HG03521 (cell line): ENCODE data around the gene MTURN.
A peak's percentile ranks its signal among the peaks of the same experiment; 100 is the strongest.
"Not testable (repeated sequence)": the region's sequence is repeated elsewhere in the genome, so short reads cannot be mapped to it uniquely, and the experiment has no call there.

ENCODE experiments used
- ATAC-seq: cut with Tn5 transposase; IDR thresholded peaks from one replicate; pipeline ENCODE4 v1.9.1; 2021; ENCODE audit warnings: mild to moderate bottlenecking, moderate library complexity; ENCODE audit not compliant: unreplicated experiment

Gene MTURN

DNA sequence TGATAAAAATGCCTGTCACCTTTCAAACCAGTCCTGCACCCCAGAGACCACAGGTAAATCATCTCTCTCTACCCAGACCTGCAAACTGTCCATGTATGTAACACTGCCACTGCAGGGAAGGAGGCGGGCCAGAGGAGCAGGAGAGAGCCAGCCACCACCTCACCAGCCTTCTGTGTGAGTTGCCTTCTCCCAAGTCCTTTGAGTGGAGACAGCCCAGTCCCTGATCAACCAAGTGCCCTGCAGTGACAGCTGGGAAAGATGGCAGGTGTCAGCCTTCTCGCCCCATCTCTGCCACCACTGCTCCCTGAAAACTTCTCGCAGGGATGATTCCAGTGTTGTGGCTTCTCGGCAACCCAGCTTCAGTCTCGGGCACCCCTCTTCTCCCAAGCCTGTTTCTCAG lies 42.4 kb downstream of the MTURN start:
- ATAC-seq: no peak

DNA sequence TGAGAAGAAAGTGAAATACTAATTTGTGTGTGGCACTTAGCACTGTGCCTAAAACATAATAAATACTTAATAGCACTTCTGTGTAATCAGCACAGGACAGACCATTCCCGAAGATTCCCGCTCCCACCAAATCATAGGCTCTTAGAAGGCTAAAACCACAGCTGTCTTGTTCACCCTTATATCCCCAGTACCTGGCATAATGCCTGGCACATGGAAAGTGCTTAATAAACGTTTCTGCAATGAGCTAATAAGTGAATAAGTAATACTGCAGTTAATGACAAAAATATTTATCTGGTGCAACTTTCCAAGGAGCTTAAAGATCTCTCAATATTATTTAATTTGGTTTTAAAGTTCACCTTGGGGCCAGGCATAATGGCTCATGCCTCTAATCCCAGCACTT lies 43.2 kb downstream of the MTURN start:
- no peak for ATAC-seq

- ATAC-seq: peak; percentile 90
Measured at GRCh38 chr7:30178748-30179436, 44.1 kb downstream of the MTURN start.

DNA sequence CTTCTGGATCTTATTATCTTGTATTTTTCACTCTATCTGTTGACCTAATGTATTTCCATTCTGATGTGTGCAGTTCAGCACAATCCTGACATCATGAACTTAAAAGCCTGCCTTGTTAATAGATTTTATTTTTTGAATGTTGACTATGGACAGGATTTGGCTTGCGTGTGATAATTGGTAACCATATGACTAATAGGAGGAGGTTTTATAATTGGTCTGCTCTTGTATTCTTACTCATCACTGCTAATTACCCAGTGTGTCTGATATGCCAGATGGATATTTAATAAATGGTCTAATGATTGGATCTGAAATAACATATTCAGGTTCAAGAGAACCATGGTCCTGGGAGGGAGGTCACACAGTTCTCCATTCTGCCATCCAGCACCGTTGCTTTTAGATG lies 45.9 kb downstream of the MTURN start:
- ATAC-seq: no peak

DNA sequence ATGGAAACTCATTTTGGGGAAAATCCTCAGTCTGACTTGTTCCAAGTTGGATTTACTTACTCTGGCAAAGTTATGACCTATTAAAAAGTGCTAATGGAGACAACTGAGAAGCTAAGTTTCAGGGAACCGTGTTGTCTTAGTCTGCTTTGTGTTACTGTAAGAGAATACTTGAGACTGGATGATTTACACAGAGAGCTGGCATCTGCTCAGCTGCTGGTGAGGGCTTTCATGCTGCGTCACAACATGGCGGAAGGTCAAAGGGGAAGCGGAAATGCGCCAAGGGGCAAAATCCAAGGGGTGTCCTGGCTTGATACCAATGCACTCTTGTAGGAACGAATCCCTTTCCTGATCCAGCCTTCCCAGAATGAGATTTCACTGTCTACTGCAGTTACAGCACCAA lies 46.4 kb downstream of the MTURN start:
- no peak for ATAC-seq

GRCh38 chr7:30181736-30182522 lies 47.1 kb downstream of the MTURN start:
- no peak for ATAC-seq

- ATAC-seq: no peak
Measured at GRCh38 chr7:30182814-30183213, 48.0 kb downstream of the MTURN start.

- no peak for ATAC-seq
Measured at GRCh38 chr7:30183749-30184369, 49.1 kb downstream of the MTURN start.

- no peak for ATAC-seq
Measured at GRCh38 chr7:30184791-30185487, 50.2 kb downstream of the MTURN start.

GRCh38 chr7:30185496-30185895 lies 50.7 kb downstream of the MTURN start:
- no peak for ATAC-seq

GRCh38 chr7:30186725-30187124 lies 51.9 kb downstream of the MTURN start:
- ATAC-seq: no peak

GRCh38 chr7:30187513-30187912 lies 52.7 kb downstream of the MTURN start:
- no peak for ATAC-seq

DNA sequence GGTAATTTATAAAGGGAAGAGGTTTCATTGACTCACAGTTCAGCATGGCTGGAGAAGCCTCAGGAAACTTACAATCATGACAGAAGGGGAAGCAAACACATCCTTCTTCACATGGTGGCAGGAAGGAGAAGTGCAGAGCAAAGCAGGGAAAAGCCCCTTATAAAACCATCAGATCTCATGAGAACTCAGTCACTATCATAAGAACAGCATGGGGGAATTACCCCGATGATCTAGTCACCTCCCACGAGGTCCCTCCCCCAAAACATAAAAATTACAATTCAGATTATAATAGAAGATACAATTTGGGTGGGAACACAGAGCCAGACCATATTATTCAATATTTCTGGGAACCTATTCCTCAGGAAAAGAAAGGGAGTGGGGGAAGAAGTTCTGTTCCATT lies 53.6 kb downstream of the MTURN start:
- ATAC-seq: not testable (repeated sequence)

GRCh38 chr7:30188811-30189210 lies 54.0 kb downstream of the MTURN start:
- no peak for ATAC-seq

- ATAC-seq: no peak
Measured at GRCh38 chr7:30191809-30192208, 57.0 kb downstream of the MTURN start.

DNA sequence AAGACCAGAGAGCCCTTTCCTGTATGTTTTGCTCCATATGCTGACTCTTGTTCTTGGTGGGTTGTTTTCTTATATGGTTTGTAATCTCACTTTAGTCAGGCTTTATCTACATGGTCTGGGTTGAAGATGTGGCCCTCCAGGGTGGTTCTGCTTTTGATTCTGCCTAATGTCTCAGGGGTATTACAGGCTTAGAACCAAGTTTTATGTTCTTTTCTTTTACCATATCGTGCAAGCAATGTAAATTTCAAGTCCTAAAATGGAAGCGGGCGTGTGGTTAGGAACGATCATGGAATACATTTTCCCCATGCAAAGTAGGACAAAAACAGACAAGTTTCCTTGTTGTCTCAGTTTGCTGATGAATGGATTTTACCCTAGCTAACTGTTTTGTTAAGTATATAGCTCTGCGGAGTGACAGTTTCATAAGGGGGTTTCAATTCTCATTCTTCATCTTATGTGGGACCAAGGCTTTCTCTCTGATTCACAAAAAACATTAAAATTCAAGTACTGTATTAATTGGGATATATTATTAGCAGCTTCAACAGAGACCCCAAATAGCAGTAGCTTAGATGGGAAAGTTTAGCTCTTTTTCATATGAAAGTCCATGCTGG lies 58.7 kb downstream of the MTURN start:
- ATAC-seq: no peak

DNA sequence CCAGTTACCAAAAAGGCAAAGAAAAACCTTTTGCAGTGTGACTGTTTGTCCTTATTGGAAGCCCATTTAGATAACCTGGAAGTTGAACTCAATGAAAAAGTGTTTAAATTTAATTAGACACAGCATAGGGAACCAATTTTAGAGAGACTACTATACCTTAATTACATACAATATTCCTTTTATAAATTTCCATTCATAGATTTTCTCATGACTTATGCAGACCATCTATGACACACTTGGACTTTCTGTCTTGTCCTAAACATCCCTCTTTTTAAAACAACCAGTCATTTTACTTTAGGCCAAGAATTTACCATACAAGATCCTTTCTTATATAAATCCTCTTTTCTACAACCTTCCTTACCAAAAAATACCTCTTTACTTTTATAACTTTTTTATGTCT lies 61.6 kb downstream of the MTURN start:
- no peak for ATAC-seq

DNA sequence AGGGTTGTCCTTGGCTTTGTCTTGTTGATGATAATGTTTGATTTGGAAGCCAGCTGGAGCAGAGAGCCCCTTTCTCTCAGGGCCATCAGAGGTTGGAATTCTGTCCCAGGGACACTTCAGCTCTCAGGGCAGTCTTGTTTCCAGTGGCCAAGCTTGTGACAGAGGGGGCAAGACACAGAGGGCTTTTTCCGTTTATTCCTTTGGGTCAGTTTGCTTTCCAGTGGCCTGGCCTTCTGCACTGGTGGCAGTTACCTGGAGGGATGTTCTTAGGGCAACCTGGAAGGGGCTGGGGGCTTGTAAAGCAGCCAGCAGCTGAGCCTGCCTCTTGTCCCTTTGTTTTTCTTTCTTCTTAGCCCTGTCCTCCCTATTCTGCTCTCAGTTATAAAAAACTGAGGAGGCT lies 62.7 kb downstream of the MTURN start:
- no peak for ATAC-seq

- no peak for ATAC-seq
Measured at GRCh38 chr7:30199271-30199670, 64.5 kb downstream of the MTURN start.

- no peak for ATAC-seq
Measured at GRCh38 chr7:30200591-30200990, 65.8 kb downstream of the MTURN start.

DNA sequence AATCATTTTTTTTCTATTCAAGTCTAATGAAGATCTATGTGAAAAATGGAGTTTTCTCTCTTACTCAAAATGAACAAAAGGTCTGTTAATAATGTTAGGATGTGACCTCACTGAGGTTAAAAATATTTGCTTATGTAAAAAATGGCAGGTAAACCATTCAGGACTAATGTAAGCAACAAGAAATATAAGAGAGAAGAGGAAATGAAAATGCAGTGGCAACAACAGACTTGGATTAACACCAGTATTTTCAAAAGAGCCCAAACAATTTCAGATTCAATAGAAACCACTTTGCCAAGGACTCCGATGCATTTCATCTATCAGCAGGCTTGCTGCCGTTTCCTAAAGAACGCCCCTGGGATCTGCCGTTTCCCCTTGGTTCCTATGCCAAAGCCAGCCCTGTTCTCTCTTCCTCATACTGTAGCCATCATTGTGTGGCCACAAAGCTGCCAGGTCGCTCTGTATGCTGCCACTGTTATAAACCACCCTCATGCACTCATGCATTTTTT lies 66.4 kb downstream of the MTURN start:
- ATAC-seq: peak; percentile 62
